GM21619 (cell line): ENCODE results near the gene OR6P1.

Experiments
- ATAC-seq: cut with Tn5 transposase; IDR thresholded peaks from one replicate; pipeline ENCODE4 v1.9.1; 2021; ENCODE audit not compliant: unreplicated experiment

OR6P1 gene, protein sequence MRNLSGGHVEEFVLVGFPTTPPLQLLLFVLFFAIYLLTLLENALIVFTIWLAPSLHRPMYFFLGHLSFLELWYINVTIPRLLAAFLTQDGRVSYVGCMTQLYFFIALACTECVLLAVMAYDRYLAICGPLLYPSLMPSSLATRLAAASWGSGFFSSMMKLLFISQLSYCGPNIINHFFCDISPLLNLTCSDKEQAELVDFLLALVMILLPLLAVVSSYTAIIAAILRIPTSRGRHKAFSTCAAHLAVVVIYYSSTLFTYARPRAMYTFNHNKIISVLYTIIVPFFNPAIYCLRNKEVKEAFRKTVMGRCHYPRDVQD

GRCh38 chr1:158570480-158570879 lies at the start of gene OR6P1:
TSS of gene OR6P1 (minus strand) at chr1:158570580. CDS start at chr1:158563604, 6,976 bp downstream.
- no peak for ATAC-seq

- ATAC-seq, result no peak
Observed at GRCh38 chr1:158613764-158614163, 43.4 kb upstream of the OR6P1 start.

DNA sequence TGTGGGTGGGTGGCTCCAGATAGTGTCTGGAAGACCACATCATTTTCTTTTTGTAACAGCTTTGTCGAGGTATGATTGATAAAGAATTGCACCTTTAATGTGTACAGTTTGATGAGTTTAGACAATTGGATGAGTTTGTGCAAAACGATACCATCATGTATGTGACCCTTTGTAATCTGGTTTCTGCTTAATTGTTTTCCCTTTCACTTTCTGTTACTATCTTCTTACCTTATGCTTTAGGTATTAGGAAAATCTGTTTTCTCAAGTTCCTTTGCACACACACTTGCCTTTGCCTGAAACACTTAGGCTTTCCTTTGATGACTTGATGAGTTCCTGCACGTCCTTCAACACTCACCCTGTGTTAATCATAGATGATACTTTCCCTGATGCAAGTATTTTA lies 41.5 kb upstream of the OR6P1 start:
- ATAC-seq, result no peak

- no peak for ATAC-seq
Observed at GRCh38 chr1:158607296-158607695, 36.9 kb upstream of the OR6P1 start.

DNA sequence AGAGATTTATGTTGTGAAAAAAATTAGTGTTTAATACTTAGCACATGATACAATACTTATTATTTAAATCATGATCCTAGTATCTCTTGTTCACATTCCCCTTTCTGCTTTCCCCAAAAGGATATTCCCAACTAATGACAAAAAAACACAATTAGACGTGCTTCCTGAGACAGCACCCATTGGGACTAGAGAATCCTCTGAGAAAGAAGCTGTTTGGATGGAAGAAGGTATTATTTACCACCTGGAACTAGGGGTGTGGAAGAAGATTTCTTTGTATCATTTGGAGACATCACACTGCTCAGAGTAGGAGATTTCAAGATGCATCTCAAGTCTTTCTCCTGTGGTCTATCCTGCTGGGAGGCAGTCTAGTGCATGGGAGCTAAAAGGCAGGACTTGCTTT lies 34.6 kb upstream of the OR6P1 start, which contains the start of gene OR10Z1:
Gene OR10Z1, plus strand, starts transcription at position 301 of the 400 bp plus-strand sequence. CDS start 1,171 bp downstream, outside the sequence.
- ATAC-seq, result no peak

GRCh38 chr1:158600735-158601134 lies 30.4 kb upstream of the OR6P1 start:
- no peak for ATAC-seq

GRCh38 chr1:158586942-158587341 lies 16.6 kb upstream of the OR6P1 start:
- no peak for ATAC-seq

DNA sequence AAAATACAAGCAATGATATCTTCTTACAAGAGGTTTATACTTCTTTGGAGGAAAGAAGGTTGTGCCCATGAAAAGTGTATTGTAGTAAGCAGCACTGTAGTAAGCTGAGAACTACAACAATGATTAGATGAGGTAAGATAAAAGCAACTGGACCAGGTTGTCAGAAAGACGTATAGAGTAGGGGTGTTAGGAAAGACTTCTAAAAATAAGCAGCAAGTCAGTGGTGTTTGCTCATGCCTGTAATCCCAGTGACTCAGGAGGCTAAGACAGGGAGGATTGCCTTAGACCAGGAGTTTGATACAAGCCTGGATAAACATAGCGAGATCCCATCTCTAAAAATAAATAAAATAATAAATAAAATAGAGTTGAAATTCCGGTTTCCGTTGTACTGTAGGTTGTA lies 13.6 kb upstream of the OR6P1 start:
- ATAC-seq, result no peak

DNA sequence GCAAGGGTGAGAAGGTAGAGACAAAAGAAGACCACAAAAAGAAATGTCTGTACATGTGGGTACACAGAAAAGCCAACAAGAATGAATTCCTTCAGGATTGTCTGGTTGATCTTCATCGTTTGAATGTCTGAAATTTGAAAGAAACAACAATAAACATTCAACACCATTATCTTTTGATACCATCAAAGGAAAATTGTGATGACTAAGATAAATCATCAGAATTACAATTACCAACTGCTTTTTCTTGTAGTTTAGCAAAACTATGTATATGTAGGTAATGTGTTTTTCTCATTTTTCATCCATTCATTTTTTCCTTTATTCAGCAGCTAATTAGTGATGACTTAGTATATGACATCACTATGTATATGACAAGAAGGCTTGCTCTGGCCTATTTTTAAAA lies 9.4 kb upstream of the OR6P1 start, which contains the start of gene OR10X1:
Gene OR10X1, minus strand, starts transcription at position 167 of the 400 bp plus-strand sequence. Its CDS starts 0 bp downstream, at position 167.
- no peak for ATAC-seq

GRCh38 chr1:158577561-158577960 lies 7.2 kb upstream of the OR6P1 start:
- ATAC-seq, result no peak

DNA sequence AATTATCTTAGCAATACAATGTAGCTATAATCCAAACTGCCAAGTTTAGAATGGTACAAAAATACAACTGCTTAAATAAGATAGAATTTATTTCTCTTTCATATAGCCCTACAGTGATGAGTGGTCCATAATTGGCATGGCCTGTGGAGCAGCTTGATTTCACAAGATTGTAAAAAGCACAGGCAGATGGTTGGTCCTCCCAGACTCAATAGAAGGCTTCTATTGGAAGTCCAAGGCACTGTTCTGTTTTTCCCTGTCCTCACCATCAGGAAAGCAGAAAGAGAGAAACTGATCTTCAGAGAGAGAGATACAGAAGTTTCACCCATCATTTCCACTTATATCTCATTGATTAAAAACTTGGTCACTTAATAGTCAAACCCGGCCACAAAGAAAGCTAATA lies 1.8 kb upstream of the OR6P1 start:
- no peak for ATAC-seq

DNA sequence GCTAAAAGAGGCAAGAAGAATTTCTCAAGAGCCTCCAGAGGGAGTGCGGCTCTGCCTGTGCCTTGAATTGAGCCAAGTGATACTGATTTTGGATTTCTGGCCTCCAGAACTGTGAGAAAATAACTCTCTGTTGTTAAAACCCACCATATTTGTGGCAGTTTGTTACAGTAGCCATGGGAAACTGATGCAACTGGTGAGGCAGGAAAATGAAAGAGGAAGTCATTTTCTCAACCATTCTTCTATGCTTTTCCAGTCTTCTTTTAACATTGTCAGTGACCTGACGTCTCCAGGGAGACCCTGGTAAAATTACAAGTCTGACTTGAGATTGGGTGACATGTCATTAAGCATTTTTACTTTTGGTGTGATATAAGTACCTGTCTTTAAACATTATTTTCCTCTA lies 5.8 kb downstream of the OR6P1 start:
- no peak for ATAC-seq

GRCh38 chr1:158563853-158564252 lies 6.5 kb downstream of the OR6P1 start:
- ATAC-seq, result no peak

GRCh38 chr1:158559696-158560095 lies 10.7 kb downstream of the OR6P1 start:
- ATAC-seq, result no peak

GRCh38 chr1:158554352-158554751 lies 16.0 kb downstream of the OR6P1 start, which contains the start of gene OR6Y1:
TSS of gene OR6Y1 (minus strand) at chr1:158554405. CDS start at chr1:158548105, 6,300 bp downstream.
- ATAC-seq, result no peak

DNA sequence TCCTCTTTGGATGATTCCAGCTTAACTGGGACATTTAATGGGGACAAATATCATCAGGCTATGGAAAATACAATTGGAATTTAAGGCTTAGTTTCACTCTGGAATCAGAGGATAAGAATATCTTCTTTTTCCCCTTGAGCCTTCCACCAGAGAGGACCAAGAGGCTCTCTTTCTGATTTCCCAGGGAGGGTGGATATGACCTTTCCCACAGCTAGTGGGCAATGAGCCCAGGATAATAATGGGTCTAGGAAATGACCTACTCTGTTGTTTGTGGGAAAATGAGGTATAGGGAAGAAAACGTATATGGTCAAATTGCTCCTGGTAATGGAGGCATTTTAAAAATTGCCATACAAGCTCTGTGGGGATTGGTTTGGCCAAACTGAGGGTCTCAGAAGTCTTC lies 18.1 kb downstream of the OR6P1 start:
- ATAC-seq, result no peak

GRCh38 chr1:158547533-158547932 lies 22.8 kb downstream of the OR6P1 start:
- ATAC-seq, result no peak

- ATAC-seq, result no peak
Observed at GRCh38 chr1:158537609-158538008, 32.8 kb downstream of the OR6P1 start.

DNA sequence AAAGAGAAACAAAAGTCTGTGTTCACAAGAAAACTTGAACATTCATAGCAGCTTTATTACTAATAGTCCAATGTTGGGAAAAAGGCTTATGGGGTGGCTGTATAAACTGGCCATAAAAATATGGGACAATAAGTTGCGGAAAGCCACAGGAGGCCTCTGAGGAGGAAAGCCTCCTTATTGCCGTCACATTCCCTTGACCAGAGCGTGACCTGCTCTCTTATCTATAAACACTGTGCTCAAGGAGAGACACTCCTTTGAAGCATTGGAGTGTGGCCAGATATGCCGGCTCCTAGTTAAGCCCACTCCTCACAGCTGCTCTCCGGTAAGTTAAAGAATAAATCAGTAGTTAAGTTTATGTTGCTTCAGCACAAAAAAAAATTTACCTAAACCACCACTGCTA lies 35.9 kb downstream of the OR6P1 start:
- no peak for ATAC-seq

DNA sequence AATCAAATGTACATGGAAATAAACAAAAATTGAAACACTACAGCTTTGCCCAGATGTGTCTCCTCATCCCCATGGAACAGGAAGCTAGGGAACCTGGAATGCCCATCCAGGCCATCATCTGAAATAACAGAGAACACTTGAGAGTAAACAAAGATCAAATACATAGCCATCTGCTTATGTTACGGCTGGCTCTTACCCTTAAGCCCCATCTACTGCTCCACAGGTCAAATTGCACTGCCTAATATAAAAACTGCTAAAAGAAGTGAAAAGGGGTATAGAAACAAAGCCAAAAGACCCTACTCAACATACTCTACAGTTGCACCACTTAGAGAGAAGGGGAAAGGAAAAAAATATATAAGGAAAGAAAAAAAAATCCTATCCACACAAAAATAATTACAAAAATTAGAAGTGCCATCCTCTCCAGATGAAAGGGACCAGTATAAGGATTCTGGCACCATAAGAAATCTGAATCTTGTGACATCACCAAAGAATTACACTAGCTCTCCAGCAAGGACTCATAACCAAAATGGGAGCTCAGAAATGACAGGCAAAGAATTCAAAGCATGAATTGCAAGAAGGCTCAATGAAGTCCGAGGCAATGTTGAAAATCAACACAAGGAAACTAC lies 43.1 kb downstream of the OR6P1 start:
- ATAC-seq, result no peak

GRCh38 chr1:158521666-158522058 lies 48.7 kb downstream of the OR6P1 start:
- ATAC-seq, result no peak

- ATAC-seq, result no peak
Observed at GRCh38 chr1:158520955-158521665, 49.3 kb downstream of the OR6P1 start.
